HG02798 (cell line): ENCODE data around the gene KIRREL3.

ENCODE experiments used
- ATAC-seq: cut with Tn5 transposase; IDR thresholded peaks from one replicate; pipeline ENCODE4 v1.9.1; 2021; ENCODE audit warnings: mild to moderate bottlenecking; ENCODE audit not compliant: unreplicated experiment, poor library complexity

The KIRREL3 gene

DNA sequence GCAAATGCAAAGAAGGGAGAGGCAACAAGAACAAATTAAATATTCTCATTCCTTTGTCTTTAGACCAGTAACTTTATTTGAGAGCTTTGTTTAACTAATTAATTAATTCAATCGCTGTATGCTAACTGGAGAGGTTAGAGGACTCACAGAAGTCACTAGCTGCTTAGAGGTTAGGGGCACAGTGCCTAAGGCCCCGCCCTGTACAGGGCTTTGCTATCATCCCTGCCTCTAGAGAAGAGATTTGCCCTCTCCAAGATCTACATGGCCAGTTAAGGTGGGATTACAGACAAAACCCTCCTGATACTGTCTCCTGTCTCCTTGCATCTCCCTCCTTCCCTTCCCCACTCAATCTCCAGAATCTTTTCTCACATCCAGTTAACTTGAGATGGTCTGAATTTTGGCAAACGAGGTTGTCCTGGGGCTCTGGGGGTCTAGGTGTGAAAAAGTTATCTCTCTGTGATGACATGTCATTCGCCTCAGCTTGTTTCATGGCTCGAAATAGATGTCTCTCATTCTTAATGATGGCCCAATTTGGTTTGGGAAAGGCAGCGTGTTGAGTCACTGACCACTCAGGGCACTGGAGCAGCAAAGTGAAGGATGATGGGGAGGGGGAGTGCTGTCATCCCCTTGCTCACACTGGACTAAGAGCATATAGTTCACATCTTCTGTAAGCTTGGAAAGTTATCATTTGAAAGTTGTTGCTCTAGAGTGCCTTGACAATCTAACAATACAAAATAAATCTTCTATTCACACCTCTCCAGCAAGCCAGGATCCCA, 190.9 kb downstream of the KIRREL3 start:
- ATAC-seq = no peak

DNA sequence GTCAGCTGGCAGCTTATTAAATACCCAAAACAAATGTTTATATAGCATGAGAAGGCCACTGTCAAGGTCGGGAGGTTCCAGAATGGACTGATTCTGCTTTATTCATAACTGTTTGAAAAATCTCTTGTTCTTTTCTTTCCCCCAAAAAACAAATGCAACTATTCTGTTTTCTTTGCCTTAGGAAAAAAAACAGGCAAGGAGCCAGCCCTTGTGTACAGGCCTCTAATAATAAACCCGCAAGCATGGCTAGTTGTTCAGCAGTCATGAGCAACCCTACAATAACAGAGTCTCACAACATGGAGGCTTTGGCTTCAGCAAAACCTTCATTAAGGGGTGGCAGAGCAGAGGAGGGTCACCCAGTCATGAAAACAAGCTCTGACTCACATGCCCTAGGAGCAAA, 191.7 kb downstream of the KIRREL3 start:
- no peak for ATAC-seq

DNA sequence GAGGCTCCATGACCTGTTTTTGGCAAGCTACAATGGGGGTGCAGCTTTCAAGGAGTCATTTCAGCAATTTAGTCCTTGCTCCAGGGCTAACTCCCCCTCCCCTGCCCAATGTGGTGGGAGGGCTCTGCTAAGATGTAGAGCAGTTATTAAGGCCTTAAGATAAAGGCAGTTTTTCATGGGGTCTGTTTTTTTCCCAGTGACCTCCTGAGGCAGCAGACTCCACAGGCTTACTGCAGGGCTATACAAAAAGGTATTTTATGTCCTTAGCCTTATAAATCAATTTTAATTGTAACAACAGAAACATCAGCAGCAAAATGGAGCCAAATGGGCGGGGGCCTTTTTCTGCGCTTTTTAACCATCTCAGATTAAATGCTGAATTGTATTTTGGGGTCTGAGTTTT, 192.3 kb downstream of the KIRREL3 start:
- no peak for ATAC-seq

DNA sequence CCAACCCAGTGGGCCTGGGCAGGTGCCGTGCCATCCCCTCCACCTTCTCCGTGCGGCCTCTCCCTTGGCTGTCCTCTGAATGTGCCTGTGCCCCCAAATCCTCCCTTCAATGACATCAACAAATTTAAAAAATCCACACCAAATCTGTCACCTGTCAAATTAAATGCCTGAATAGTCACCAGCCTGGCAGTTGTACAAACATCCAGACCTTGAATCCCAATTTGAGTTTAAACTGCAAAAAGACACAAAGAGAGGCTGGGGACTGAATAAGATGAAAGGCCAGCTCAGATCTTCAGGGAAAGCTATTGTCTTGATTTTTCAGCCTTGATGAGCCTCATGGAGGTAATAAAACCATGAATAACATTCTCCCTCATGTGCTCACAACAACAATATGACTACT, 194.7 kb downstream of the KIRREL3 start:
- ATAC-seq = no peak

DNA sequence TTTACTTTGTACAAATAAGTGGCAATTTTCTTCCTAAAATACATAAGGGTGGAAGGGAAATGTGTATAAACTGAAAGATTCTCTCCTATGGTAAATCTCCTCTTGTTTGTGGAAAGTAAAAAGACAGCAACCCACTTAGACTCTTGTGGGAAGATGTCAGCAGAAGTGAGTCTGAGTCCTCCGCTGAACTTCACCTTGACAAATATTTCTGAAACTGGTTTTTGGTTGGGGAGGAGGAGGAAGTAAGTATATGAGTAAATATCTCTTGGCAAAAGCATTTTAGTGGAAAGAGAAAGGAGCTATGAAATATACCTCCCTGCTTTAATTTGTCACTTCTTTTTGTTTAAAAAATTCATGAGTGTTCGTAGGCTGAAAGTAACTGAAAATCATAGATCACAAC, 196.2 kb downstream of the KIRREL3 start:
- ATAC-seq = no peak

DNA sequence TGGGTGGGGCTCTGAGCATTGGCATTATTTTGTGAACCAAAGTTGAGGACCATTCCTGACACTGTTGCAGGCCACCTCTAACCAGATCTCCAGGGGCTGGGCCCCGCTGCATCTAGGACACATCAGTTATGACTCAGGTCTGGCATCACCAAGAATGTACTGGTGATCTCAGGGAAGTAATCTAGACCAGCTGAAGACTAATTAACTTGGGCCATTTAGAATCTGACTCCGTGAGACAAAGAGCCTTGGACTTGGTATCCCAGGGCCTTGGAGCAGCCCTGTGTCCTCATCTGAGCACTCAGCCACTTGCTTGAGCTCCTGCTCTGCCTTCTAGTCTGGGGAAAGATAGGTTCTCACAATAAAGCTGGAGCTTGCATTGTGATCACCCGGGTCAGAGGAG, 200.6 kb downstream of the KIRREL3 start:
- no peak for ATAC-seq

DNA sequence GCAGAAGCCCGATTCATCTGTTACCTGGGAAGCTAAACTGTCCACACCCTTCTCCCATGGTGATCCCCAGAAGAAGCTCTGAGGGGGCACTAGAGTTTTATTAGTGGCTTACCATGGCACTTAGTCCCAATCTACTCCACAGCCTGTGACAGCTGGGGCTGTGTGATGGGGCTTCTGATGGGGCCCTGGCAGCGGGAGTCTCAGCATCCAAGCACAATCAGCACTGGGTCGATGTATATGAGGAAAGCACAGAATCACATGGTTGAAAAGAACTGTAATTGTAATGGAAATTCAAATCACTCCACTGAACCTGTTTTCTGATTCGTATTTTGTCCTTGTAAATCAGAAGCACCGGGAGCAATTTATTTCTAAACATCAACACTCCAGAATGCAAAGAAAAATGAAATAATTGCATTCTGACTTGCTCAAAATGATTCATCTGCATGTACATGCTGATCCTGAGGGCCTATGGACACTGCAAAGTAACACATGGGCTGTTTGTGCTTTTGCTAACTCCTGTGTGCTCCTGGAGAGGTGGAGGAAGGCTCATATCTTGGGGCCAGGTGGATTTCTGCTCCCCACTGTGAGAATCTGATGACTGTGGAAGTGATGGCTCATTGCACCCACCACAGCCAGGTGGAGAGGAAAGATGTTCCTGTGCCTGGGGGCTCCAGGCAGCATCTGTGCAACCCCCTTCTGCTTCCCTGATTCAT, 203.0 kb downstream of the KIRREL3 start:
- ATAC-seq = no peak

DNA sequence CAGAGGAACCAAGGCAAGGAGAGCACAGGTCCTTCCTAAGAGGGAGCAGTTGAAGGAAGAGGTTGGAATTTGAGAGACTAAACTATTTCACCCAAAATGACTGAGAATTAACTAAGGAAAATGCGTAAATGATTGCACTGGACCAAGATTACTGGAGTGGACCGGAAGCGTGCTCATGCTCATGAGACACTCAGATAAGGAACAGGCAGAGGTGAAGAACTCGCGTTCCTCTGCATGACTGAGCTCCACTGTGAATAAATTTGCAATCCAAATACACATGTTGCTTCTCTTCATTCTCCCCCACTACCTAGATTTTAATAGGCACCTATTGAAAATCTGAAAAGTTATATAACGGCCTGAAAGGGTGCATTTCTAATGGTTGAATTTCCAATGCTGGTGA, 207.0 kb downstream of the KIRREL3 start:
- ATAC-seq = no peak

DNA sequence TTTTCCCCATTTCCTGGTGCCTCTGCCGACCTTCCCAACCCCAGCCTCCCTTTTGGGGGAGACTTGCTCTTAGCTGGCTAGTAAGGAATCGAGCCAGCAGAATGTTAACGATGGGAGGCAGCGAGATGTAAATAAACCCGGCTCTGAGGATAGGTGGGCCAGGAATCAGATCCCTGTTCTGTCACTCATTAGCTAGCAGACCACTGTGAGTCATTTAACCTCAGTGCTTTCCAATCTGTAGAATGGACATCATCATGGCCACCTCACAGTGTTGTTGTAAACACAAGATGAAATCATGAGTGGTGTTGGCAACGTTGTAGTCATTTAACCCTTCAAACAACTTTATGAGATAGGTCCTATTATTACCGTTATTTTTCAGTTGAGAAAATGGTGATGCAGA, 208.6 kb downstream of the KIRREL3 start:
- ATAC-seq = no peak

DNA sequence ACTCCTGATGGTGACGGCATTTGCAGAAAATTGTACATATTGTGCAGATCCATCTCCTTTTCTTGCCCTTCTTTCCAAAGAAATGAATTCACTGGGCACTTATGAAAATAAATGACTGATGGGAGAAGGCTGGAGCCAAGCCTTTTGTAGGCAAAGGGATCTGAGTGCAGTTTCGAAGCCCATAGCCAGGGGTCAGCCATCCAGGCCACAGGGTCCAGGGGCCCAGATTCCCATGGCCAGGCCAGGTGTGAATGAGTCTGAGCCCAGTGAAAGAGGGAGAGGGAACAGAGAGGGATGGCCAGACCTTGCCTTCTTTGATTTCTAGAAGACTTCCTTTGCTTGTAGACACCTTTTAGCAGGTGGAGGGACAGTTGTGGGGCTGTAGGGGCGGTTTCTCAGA, 209.1 kb downstream of the KIRREL3 start:
- ATAC-seq = no peak

DNA sequence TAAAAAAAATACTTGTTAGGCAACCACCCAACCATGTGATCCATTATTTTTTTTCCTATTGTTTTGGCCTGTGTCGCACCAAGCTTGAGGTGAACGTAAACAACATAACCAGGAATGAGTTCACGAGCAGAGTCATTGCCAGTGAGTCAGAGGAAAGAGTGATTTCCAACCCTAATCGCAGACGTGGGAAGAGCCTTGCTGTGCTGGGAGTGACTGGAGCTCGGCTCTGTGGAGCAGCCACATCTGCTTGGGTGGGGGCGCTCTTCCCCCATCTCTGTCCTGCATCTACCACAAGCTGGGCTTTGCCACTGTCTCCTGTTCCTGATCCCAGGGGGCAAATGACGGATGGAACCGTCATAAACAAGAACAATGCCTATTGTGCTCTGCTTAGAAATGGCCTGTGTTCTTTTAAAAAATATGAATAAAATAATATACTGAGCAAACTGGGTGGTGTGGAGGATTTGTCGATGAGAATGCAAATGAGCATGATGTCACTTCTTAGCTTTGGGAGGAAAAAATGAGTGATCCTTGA, 210.0 kb downstream of the KIRREL3 start:
- ATAC-seq = no peak

DNA sequence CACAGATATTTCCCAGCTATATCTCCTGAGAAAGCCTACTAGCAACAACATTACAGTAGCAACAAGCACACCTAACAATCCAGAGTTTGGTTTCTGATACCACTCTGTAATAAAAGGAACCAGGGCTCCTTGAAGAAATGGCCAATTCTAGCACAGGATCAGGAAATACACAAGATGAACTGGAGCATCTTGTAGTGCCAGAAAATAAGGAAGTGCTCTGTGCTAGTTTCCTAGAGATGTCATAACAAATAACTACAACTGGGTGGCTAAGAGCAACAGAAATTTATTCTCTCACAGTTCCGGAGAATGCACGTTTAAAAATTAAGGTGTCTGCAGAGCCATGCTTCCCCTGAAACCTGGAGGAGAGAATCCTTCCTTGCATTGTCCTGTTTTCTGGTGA, 217.8 kb downstream of the KIRREL3 start:
- no peak for ATAC-seq

DNA sequence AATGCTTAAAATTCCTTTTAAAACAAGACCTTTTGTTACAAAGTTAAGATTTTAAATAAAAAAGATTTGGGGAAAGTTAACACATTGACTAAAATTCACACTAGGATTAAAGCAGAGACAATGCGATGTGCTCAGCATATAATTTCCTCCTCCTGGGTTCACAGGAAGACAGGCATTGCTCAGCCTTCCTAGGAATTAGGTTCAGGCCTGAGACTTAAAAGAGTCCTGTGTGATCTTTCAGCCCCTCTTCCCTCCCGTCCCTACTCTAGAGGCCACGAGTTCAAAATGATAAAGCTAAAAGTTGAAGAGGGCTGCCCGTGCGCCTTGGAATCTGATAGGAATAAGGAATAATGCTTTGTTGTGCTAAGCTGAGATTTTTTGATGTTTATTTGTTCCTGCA, 218.6 kb downstream of the KIRREL3 start:
- ATAC-seq = no peak

DNA sequence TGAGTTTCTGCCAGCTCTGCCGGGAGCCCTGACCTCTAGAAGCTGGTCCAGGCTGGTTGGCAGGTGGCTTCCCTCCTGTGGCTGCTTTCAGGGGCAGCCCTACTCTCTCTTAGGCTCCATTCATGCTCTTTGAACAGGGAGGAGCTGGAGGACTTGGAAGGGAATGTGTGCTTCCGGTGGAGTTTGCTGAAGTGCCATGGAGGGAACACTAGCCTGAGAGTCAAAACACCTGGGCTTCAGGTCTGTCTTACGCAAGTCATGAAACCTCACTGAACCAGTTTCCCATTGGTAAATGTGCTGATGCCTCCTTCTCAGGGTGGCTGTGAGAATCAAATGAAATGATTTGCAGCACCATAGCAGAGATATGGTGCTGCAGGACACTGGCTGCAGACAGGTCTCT, 224.5 kb downstream of the KIRREL3 start:
- no peak for ATAC-seq

DNA sequence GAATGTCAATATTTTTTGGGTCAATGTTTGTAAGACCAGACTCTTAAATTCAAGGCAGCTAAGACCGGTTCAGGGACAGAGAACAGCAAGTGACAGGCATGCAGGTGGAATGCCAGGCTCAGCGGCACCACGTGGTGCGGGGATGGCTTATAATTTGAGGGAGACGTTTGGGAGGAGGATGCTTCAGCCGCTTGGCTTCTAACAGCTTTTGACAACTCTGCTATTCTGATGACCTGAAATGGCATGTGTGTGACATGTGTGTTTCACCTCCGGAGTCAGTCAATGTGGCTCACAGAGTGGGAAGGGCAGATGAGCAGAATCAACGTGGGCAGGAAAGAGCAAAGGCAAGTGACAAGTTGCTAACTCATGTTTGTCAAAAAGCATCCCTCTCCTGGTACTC, 228.3 kb downstream of the KIRREL3 start:
- no peak for ATAC-seq

DNA sequence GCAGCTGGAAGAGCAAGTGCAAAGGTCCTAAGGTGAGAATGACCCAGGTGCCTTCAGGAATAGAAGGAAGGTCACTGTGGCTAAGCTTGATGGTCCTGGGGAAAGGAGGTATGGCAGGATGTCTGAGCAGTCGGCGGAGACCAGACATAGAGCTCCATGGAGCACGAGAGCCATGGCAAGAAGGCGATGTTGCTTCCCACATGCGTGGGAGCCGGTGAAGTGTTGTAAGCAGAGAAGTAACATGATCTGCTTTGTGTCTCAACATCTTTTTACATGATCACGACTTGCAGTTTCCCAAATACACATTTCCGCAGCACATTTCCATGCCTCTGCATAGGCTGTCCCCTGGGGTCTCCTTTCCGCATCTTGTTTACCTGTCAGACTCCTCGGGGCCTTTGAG, 231.9 kb downstream of the KIRREL3 start:
- no peak for ATAC-seq

DNA sequence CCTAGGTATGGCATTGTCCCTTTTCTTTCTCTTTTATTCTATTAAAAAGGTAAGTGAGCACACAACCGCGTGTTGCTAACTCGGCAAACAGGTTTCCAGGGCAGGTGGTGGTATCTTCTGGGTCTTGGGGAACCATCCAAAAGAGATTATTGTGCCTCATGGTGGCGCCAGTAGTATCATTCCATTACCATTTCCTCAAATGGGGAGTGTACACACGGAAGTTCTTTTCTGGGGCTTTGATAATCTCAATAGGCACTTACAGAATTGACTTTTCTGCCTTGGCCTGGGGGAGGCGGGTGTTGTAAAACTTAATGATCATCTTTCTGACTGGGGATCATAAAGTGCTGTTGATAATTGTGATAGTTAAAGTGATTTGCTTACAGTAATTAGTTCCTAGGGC, 234.1 kb downstream of the KIRREL3 start:
- ATAC-seq = no peak

DNA sequence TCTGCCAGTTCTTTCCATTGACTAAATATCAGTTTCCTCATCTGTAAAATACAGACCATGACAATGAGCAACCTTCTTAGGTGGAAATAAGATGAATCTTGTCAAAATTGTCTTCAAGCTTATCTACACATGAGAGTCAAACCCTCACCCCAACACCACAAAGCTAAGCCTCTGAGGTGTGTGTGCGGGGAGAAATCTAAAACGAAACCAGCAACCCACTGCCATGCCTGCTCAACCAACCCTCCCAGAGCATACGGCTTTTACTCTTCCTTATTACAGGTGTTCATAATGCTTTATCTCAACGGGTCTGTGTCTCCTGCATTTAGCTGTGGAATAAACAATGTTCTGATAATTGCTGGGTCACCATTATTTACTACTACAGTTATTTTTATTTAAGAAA, 235.4 kb downstream of the KIRREL3 start:
- no peak for ATAC-seq

DNA sequence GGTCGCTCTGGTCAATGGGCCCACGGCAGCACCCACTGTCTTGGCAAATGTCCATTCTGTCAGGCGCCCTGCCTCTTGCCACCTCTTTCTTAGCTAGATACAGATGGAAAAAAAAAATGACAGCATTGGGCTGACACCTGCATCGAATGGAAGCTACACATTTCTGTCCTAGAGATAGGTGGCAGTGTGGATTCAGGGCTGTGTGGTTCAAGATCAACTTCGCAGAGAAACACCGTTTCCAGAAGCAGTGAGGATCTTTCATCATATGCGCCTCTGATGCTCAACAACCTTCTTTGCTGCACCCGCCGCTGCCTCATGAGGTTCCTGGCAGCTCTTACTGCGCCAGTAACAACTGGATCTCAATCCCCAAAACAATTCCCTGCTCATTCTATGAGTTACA, 236.3 kb downstream of the KIRREL3 start:
- no peak for ATAC-seq

DNA sequence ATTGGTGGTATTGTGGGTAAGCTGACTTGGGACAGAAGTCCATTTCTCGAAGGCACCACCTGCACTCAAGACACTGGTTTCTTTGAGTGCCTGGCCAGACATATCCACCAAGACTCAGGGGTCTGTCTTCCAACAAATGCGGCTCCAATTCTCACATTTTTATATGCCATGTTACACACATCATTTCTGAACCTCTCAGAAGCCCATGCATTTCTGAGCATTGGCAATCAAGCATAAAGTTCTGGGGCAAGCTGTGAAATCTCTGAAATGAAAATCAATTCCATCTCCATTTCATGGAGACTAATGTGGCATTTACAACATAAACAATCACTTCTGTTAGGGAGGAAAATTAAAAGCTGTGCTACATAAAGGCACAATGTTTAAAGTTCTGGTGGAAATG, 243.7 kb downstream of the KIRREL3 start:
- ATAC-seq = no peak

DNA sequence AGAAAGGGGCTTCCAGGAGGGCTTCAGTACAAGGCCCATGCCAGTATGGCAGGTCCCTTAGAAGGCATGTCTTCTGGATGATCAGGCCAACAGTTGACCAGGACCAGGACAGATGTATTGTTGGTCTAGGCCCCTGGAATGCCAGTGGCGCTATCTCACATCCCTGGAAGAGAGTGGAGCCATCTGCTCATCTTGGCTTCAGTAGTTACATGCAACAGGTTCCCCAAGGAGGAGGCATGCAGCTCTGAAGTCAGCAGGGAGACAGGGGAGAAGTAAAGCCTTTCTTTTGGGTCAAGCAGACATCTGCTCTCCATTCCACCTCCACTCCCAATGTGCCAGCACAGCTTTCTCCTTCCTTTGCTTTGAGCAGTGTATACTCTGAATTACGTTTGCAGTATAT, 244.1 kb downstream of the KIRREL3 start:
- ATAC-seq = no peak

DNA sequence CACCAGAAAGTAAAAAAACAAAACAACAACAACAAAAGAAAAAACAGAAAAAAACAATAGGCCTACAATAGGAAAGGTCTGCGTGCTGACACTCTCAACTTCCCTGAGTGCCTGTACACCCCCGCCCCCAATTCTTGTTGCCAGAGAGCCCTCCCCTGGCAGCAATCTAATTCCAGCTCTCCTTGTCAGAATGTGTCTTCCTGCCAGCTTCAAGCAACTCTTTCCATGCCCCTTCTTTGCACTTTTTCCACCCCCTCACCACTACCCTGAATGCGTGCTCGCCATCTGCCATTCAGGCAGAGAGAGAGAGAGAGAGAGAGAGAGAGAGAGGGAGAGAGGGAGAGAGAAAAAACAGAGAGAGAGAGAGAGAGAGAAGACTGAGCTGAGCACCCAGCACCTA, 245.0 kb downstream of the KIRREL3 start:
- ATAC-seq = no peak
